Endothelial cell of umbilical vein (primary cell): ENCODE measurements around the gene CELF1. TPM values are rescaled to one million over a fixed set of nuclear protein-coding genes. Genes with fewer than 3 reads are reported as not detected.

ENCODE experiments used
- BruUV-seq: library from RNA; stranded (reverse); fragments of 400-500 nt; replicated peaks from 2 replicates; lab custom pipeline; 2021; lab: Mats Ljungman, UMichigan
- CTCF ChIA-PET: fragments of 300-600, 350-600 bp; sonication (Branson Sonifier 250); formaldehyde crosslinking; loops from one replicate; lab custom pipeline; 2021; ENCODE audit warnings: antibody characterized with exemption, inconsistent platforms; lab: Charles Lee
- POLR2A ChIA-PET: fragments of 300-600, 350-600 bp; sonication (Branson Sonifier 250); formaldehyde crosslinking; loops from one replicate; lab custom pipeline; 2021; ENCODE audit warnings: antibody characterized with exemption, inconsistent platforms; lab: Charles Lee
- DNase-seq: peaks from one replicate; pipeline ENCODE4 v3.0.0-alpha.2; 2011; ENCODE audit warnings: low read depth, low spot score
- FAIRE-seq: peaks from 2 replicates; lab custom pipeline; 2011; peaks lifted over from hg19 to GRCh38; lab: Jason Lieb, UNC
- H2AFZ ChIP-seq: 2 replicates; pipeline ENCODE4 v1.6.0; 2012; ENCODE audit warnings: low read depth, low read length, control low read depth, inconsistent platforms
- H3K27ac ChIP-seq: 2 replicates; pipeline ENCODE4 v1.5.1; 2011; ENCODE audit warnings: low read depth, mild to moderate bottlenecking, control low read depth, low read length, moderate library complexity; ENCODE audit not compliant: insufficient read depth
- H3K27me3 ChIP-seq, 2 experiments: 2 replicates each; pipeline versions ENCODE4 v1.6.0 to v1.6.1; 2011; ENCODE audit warnings: low read length in 2 of 2, mixed read lengths in 1 of 2; ENCODE audit not compliant: control insufficient read depth in 2 of 2, insufficient read depth in 2 of 2
- H3K36me3 ChIP-seq, 2 experiments: 2 replicates in 1 of 2; 3 replicates in 1 of 2; pipeline ENCODE4 v1.5.1; 2011; ENCODE audit warnings: low read length in 2 of 2, mild to moderate bottlenecking in 1 of 2, moderate library complexity in 1 of 2; ENCODE audit not compliant: control insufficient read depth in 2 of 2, insufficient read depth in 2 of 2; ENCODE audit errors: extremely low read depth in 1 of 2
- H3K4me1 ChIP-seq: 3 replicates; pipeline ENCODE4 v1.5.1; 2011; ENCODE audit warnings: mild to moderate bottlenecking, low read length; ENCODE audit not compliant: control insufficient read depth, insufficient read depth; ENCODE audit errors: extremely low read depth
- H3K4me2 ChIP-seq: 2 replicates; pipeline ENCODE4 v1.6.1; 2011; ENCODE audit warnings: low read length, control low read depth, mixed read lengths; ENCODE audit not compliant: insufficient read depth
- H3K4me3 ChIP-seq, 3 experiments: fragments of 200-600 bp in 1 of 3; sonication (generic), shearing (Covaris generic) in 1 of 3; replicated peaks in 1 of 3; 2 replicates each; pipeline ENCODE4 v1.5.1; 2011 to 2016; ENCODE audit warnings: control low read depth in 3 of 3, low read length in 3 of 3, mild to moderate bottlenecking in 2 of 3, inconsistent platforms in 1 of 3, low read depth in 1 of 3, moderate library complexity in 1 of 3; ENCODE audit not compliant: insufficient read depth in 1 of 3
- H3K79me2 ChIP-seq: 2 replicates; pipeline ENCODE4 v1.6.0; 2012; ENCODE audit warnings: low read length, inconsistent platforms; ENCODE audit not compliant: control insufficient read depth, insufficient read depth
- H3K9ac ChIP-seq: replicated peaks from 2 replicates; pipeline ENCODE3; 2011; ENCODE audit warnings: low read length, control low read depth; ENCODE audit not compliant: insufficient read depth; ENCODE audit errors: extremely low read depth
- H3K9me1 ChIP-seq: replicated peaks from 3 replicates; pipeline ENCODE4 v1.6.0; 2011; ENCODE audit warnings: mild to moderate bottlenecking, low read length; ENCODE audit not compliant: control insufficient read depth, insufficient read depth; ENCODE audit errors: extremely low read depth
- H3K9me3 ChIP-seq: replicated peaks from 2 replicates; pipeline ENCODE4 v1.5.1; 2012; ENCODE audit warnings: low read length, inconsistent platforms; ENCODE audit not compliant: control insufficient read depth, insufficient read depth
- H4K20me1 ChIP-seq: replicated peaks from 2 replicates; pipeline ENCODE3; 2011; ENCODE audit warnings: mild to moderate bottlenecking, low read length; ENCODE audit not compliant: control insufficient read depth, insufficient read depth; ENCODE audit errors: extremely low read depth
- CTCF ChIP-seq, 2 donors: IDR thresholded peaks; 1 replicate in 1 of 2; 2 replicates in 1 of 2; pipeline ENCODE4 v1.5.1; 2011; ENCODE audit warnings: low read length in 2 of 2, mild to moderate bottlenecking in 2 of 2, moderate library complexity in 2 of 2, control low read depth in 1 of 2, inconsistent platforms in 1 of 2, low read depth in 1 of 2; ENCODE audit not compliant: insufficient read depth in 1 of 2; ENCODE audit errors: extremely low read depth in 1 of 2
- GATA2 ChIP-seq: IDR thresholded peaks from 2 replicates; pipeline ENCODE4 v1.7.0; 2011; ENCODE audit warnings: low read depth, mild to moderate bottlenecking, moderate library complexity, mixed read lengths, low read length; ENCODE audit not compliant: insufficient read length, insufficient read depth
- POLR2AphosphoS5 ChIP-seq: IDR thresholded peaks from 2 replicates; pipeline ENCODE4 v1.6.1; 2012; ENCODE audit warnings: low read depth, mild to moderate bottlenecking, control low read depth, low read length, moderate library complexity; ENCODE audit not compliant: insufficient read depth
- dilution Hi-C: fragments of 300-500 bp; cut with MboI; formaldehyde crosslinking; loops from one replicate; pipeline ENCODE4 v1.15.0; 2019; ENCODE audit warnings: low sequenced_read_pairs; ENCODE audit not compliant: extremely low pct_ligation_motif_present
- intact Hi-C: fragments of 100-400 bp; cut with micrococcal nuclease; formaldehyde crosslinking; loops from one replicate; pipeline ENCODE4 v1.10.0; 2022
- polyA plus RNA-seq, 4 experiments: library from polyadenylated mRNA; depleted of rRNA in 3 of 4; stranded (reverse) in 3 of 4; unstranded in 1 of 4; fragments of >200 nt; gene quantifications; 2 replicates each; pipeline versions ENCODE4 v1.2.1 to v1.2.3, GENCODE V29; 2011 to 2012; ENCODE audit warnings: missing spikeins in 1 of 4
- total RNA-seq: library from RNA; stranded (reverse); gene quantifications from 2 replicates; pipeline ENCODE4 v1.2.3, GENCODE V29; 2021

The CELF1 gene
- total and polyA plus RNA-seq, 2 donors (not counting 3 experiments of a cell fraction or from before 2014, with no cell fraction given), result 66.3 to 120 TPM

- no peak overlapping the region for H3K9ac ChIP-seq
- TF ChIP-seq CTCF (IDR thresholded peaks at IDR 0.05; ENCODE audit: extremely low read depth in 1 of 2, insufficient read depth in 1 of 2, low read depth in 1 of 2, low read length in 2 of 2), result no peak
- no peaks in the 10 kb centered on the region for H3K9me1 ChIP-seq
- dilution Hi-C loops (no loop called here), intact Hi-C loops (no loop called here)
- FAIRE-seq (no peak), DNase-seq (no peak)
- ChIA-PET CTCF (interaction anchor here (1.1 to 2.5 kb wide), 5 partner anchors 10 to 249 kb away, joined by 3 to 8 read pairs (median 4); no protein-coding TSS in a partner anchor), POLR2A (interaction anchor here (1.4 kb wide), 1 partner anchor 85 kb away, joined by 6 read pairs; the partner anchor contains the start of gene CELF1)
- H3K9me3 ChIP-seq, result no peaks in the 10 kb centered on the region
- BruUV-seq, result no TSS peak
- H2AFZ ChIP-seq, result no peak overlapping the region
- peaks cover 26% of the 10 kb centered on the region for H3K79me2 ChIP-seq
- peaks cover 16 to 24% of the 10 kb centered on the region in 2 experiments for H3K36me3 ChIP-seq
- H3K4me2 ChIP-seq, result peak overlapping the region; percentile 60
- no peak overlapping the region for H3K4me3 ChIP-seq
- peaks cover 37% of the 10 kb centered on the region for H3K4me1 ChIP-seq
- H3K27me3 ChIP-seq, result no peaks in the 10 kb centered on the region
- no peaks in the 10 kb centered on the region for H4K20me1 ChIP-seq
- H3K27ac ChIP-seq, result peak overlapping the region; percentile 36
Observed at GRCh38 chr11:47467357-47467756, 85.6 kb downstream of the CELF1 start.

GRCh38 chr11:47466701-47467250 lies 86.2 kb downstream of the CELF1 start:
- Histone ChIP-seq H3K79me2 (peaks cover 26% of the 10 kb centered on the region), H3K4me2 (peak overlapping the region; percentile 60), H3K9me1 (no peaks in the 10 kb centered on the region), H3K36me3 (peaks cover 10 to 19% of the 10 kb centered on the region in 2 experiments), H4K20me1 (no peaks in the 10 kb centered on the region), H3K4me1 (peaks cover 37% of the 10 kb centered on the region), H2AFZ (no peak overlapping the region), H3K9ac (peak overlapping the region; percentile 25), H3K27me3 (no peaks in the 10 kb centered on the region), H3K4me3 (peak overlapping the region in 1 of 3 experiments; percentile 10), H3K9me3 (no peaks in the 10 kb centered on the region), H3K27ac (peak overlapping the region; percentile 36)
- peak; percentile 80 for DNase-seq
- POLR2A ChIA-PET, result interaction anchor here (0.7 to 1.4 kb wide), 3 partner anchors 42 to 125 kb away, joined by 3 to 6 read pairs (median 4); partner anchors contain the start of gene CELF1
- no peak for FAIRE-seq
- CTCF ChIA-PET, result interaction anchor here (0.7 to 2.5 kb wide), 15 partner anchors 8 to 250 kb away, joined by 3 to 8 read pairs (median 4); partner anchors contain the start of genes CELF1 and PSMC3
- dilution Hi-C loops, result no loop called here
- intact Hi-C loops, result loop anchor here (1.0 kb wide), 1 partner anchor 87 kb away; the partner anchor contains the start of gene CELF1
- BruUV-seq, result TSS peak; percentile 0
- TF ChIP-seq GATA2, result no peak
- peak; percentile 25 for TF ChIP-seq POLR2AphosphoS5
